GM18867 (cell line): ENCODE results near the gene ARL13A.
A peak's percentile ranks its signal among the peaks of the same experiment; 100 is the strongest.
"Not testable (repeated sequence)": the region's sequence is repeated elsewhere in the genome, so short reads cannot be mapped to it uniquely, and the experiment has no call there.

Experiments used
- ATAC-seq: cut with Tn5 transposase; IDR thresholded peaks from one replicate; pipeline ENCODE4 v1.9.1; 2021; ENCODE audit warnings: mild to moderate bottlenecking, moderate library complexity; ENCODE audit not compliant: unreplicated experiment

The ARL13A gene

GRCh38 chrX:100984818-100985217, 15.3 kb downstream of the ARL13A start:
- no peak for ATAC-seq

GRCh38 chrX:100990139-100990538, 20.6 kb downstream of the ARL13A start:
- ATAC-seq: no peak

GRCh38 chrX:100994352-100995281, 25.1 kb downstream of the ARL13A start:
- peak; percentile 94 for ATAC-seq

- no peak for ATAC-seq
Observed at GRCh38 chrX:100995469-100995868, 26.0 kb downstream of the ARL13A start.

- no peak for ATAC-seq
Observed at GRCh38 chrX:100999451-100999850, 29.9 kb downstream of the ARL13A start.

GRCh38 chrX:101009090-101009489, 39.6 kb downstream of the ARL13A start:
- no peak for ATAC-seq

- ATAC-seq: not testable (repeated sequence)
Observed at GRCh38 chrX:101012031-101012430, 42.5 kb downstream of the ARL13A start.

GRCh38 chrX:101022020-101022419, 52.5 kb downstream of the ARL13A start:
- no peak for ATAC-seq

GRCh38 chrX:101025126-101025525, 55.6 kb downstream of the ARL13A start:
- no peak for ATAC-seq

GRCh38 chrX:101028562-101028961, 59.1 kb downstream of the ARL13A start:
- no peak for ATAC-seq

GRCh38 chrX:101029665-101030064, 60.2 kb downstream of the ARL13A start:
- no peak for ATAC-seq

- ATAC-seq: no peak
Observed at GRCh38 chrX:101037231-101037630, 67.7 kb downstream of the ARL13A start.

GRCh38 chrX:101040197-101040596, 70.7 kb downstream of the ARL13A start:
- ATAC-seq: no peak
